HTERT RPE-1 (cell line): ENCODE results near the gene CCDC69.

Experiments
- in situ Hi-C: fragments of 300-500 bp; cut with MboI; formaldehyde crosslinking; loops from 4 replicates; pipeline ENCODE4 v1.14.3; 2020; ENCODE audit warnings: low sequenced_read_pairs

The CCDC69 gene

DNA sequence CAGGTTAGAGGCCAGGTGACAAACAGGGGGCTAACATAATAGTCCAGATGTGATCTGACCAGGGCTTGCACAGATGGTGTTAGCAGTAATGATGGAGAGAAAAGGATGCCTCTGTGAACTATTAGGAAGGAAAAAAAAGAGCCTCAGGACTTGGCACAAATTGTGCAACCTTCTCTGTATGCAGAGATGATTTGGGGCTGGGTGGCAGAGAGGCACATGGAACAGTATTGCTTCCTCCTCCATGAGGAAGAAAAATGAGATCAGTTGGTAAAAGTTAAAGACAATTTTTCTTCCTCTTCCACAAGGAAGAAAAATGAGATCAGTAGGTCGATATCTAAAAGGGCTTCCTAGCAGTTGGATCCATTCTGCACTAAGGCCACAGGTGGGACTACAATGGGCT, 52.4 kb downstream of the CCDC69 start:
- in situ Hi-C loops, result no loop called here

GRCh38 chr5:151168602-151169344, 55.1 kb downstream of the CCDC69 start:
- in situ Hi-C loops, result no loop called here

GRCh38 chr5:151167022-151167421, 56.9 kb downstream of the CCDC69 start:
- in situ Hi-C loops, result no loop called here

GRCh38 chr5:151164687-151165392, 59.1 kb downstream of the CCDC69 start:
- in situ Hi-C loops, result no loop called here

DNA sequence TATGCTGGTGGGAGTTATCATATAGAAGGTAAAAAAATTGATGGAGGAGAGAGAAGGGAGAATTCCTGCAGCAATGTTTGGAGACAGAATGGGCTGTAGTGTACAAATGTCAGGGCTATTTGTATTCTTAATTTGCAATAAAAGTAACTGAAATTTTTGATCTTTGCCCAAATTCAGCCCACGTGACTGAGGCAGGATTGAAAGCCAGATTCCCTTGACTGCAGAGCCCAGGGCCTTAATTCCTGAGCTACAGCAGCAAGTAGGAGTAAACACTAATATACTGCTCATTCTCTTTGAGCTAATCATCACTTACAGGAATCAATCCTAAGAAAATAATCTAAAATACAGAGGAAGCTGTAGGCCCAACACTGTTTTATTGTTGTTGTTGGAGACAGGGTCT, 61.1 kb downstream of the CCDC69 start:
- in situ Hi-C loops, result no loop called here

DNA sequence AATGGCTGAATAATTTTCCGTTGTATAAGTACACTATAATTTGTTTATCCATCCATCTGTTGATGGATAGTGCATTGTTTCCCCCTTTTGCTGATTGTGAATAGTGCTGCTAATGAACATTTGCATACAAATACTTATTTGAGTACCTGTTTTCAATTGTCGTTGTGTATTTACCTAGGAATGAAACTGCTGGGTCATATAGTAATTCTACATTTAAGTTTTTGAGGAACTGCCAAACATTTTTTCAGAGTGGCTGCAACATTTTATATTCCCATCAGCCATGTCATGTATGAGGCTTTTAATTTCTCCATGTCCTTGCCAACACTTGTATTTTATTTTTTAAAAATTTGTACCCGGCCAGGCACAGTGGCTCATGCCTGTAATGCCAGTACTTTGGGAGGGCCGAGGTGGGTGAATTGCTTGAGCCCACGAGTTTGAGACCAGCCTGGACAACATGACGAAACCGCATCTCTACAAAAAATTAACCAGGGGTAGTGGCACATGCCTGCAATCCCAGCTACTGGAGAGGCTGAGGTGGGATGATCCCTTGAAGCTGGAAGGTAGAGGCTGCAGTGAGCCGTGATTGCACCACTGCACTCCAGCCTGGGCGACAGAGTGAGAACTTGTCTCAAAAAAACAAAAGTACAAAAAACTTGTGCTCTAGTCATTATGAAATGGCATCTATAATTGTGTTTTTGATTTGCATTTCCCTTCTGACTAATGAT, 64.1 kb downstream of the CCDC69 start:
- in situ Hi-C loops, result no loop called here

- in situ Hi-C loops, result no loop called here
These were observed 65.6 kb downstream of the CCDC69 start for GRCh38 chr5:151158287-151158661.

- in situ Hi-C loops, result no loop called here
These were observed 66.2 kb downstream of the CCDC69 start, which contains the start of gene ANXA6 for GRCh38 chr5:151157426-151158286. TSS of gene ANXA6 (minus strand) at chr5:151157779. CDS start at chr5:151147901, 9,878 bp downstream.

- in situ Hi-C loops, result no loop called here
These were observed 67.1 kb downstream of the CCDC69 start for GRCh38 chr5:151156507-151157420.

DNA sequence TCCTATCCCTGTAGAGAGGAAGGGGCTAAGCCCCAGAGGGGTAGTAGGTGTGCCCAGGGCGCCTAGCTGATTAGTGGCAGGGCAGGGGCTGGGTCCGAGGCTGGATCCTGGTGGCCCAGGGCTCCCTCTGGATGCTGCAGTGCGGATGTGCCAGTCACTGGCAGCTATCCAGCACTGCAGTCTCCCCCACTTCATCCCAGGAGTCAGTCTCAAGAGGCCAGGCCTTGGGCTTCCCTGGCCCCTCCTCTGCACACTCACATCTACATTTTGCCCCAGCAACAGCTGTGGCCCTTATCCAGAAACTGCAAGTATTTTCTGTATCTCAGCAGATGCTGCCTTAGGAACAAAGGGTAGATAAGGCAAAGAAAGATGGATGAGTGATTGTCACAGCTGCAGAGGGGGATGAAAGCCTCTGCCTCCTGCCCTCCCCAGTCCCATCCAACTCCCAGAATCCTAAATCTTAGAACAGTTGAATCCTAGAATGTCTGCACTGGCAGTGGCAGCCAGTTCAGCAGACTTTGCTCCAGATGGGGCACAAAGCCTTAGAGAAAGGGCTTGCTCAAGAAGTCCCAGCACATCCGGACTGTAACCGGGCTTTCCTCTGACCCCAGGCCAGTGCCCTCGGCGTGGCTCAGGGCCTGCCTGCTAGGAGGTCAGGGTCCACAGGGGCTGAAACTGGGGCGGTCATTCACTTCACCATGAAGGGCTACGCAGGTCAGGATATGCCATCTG, 68.0 kb downstream of the CCDC69 start:
- in situ Hi-C loops, result no loop called here

DNA sequence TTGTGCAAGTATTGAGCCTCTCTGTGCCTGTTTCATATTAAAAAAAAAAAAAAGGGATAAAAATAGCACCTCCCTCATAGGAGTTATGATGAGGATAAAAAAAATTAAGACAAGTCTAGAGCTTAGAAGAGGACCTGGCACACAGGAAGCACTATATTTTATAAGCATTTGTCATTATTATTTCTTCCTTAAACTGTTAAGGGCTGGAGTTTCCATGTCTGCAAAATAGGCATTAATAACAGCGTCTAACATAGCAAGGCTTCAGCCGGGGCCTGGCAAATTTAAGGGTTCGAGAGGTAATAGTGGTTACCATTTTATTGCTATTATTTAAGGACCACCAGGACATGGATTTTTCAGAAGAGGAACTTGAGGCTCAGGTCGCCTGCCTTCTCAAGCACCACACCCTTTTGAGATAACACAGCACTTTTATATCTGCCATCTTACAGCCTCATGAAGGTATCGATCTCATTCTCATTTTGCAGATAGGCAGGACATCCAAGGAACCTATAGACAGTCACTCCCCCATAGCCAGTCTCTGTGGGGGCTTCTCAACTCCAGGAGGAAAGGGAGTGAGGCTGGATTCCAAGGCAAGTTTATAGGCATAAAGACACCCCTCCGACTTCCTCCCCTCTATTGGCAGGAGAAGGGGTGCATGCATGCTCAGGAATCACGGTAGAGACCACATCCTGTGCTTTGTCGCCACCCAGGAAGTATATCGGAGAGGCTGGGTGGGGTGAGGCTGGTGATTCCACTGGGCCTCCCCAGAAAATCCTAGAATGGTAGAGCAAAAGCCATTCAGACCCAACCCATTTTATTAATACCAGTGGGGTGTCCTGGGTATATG, 68.7 kb downstream of the CCDC69 start:
- in situ Hi-C loops, result no loop called here

DNA sequence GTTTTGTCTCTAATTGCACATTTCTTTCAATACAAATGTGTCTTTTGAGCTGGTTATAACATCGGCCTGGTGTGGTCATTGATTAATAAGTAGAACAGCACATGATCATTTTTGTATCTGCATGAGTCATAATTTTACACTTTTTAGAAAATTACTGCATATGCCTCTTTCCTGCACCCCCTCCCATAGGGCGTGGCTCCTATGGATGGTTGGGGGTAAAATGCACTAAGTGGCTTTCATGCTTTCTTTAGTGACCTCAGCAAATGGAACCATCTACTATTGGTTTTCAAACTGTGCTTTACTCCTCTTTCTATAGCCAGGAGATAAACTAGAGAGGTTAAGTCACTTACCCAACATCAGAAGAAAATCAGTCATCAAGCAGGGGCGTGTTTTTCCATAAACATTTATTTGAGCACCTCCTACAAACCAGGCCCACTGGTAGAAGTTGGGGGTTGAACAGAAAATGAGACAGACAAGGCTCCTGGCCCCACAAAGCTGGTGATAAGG, 70.1 kb downstream of the CCDC69 start:
- in situ Hi-C loops, result no loop called here

GRCh38 chr5:151153300-151153699, 70.6 kb downstream of the CCDC69 start:
- in situ Hi-C loops, result no loop called here

DNA sequence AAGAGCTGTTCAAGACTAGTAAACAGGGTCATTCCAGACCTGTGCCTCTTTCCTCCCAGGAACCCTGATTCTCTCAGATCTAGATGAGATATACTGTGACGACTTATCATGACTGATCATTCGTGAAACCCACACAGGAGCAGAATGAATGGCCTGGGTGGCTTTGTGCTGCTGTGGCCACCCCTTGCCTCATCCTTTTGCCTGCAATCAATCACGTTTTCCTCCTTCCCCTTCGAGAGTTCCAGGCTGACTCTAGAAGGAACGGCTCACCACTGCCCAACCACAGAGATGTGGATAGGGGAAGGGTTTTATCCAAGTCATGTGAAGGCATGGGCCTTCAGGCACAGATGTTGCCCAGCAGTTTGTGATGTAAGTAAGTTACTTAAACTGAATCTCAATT, 72.1 kb downstream of the CCDC69 start:
- in situ Hi-C loops, result no loop called here

- in situ Hi-C loops, result no loop called here
These were observed 72.6 kb downstream of the CCDC69 start for GRCh38 chr5:151151263-151151660.

DNA sequence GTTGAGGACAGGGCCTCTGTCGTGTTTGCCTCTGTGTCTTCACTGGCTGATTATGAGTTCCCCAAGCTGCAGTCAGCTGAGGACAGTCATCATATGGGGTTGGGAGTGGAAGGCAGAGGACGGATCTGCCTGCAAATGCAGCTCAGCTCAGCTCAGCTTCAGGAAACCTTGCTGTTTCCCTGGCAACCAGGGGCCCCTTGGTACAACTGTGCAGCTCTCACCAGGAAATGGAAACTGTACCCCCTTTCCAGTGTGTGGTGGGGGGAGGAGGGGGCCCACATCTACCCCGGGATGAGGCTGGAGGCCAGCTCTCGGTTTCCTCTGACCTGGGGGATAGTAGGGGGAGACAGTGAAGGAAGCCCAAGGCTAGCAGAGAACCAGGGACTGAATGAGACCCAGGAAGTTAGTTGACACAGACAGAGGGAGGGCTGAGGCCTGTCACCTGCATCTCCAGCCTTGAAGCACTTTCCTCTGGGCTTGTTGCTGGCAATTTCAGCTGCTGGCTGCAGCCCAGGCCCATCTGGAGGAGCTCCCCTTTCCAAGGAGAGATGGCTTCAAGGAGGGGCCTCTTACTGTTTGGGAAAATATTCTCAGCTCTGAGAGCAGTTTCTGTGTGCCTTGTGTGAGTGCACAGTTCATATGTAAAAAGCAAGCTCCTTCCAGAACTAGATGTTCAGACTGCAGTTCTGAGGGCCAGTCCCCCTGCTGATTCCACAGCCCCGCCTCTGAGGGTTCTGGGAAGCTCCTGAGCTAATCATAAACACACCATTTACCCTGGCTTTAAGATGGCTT, 73.2 kb downstream of the CCDC69 start:
- in situ Hi-C loops, result no loop called here

GRCh38 chr5:151148583-151148982, 75.3 kb downstream of the CCDC69 start:
- in situ Hi-C loops, result no loop called here
